ENCODE measurements around the gene EVPL. TPM values are rescaled to one million over a fixed set of nuclear protein-coding genes. Genes with fewer than 3 reads are reported as not detected.

EVPL gene
- total and polyA plus RNA-seq, 2 of the 13 experiments (the other 11 are each of a cell fraction or from before 2014, with no cell fraction given), result 2.1 to 8.2 TPM

DNA sequence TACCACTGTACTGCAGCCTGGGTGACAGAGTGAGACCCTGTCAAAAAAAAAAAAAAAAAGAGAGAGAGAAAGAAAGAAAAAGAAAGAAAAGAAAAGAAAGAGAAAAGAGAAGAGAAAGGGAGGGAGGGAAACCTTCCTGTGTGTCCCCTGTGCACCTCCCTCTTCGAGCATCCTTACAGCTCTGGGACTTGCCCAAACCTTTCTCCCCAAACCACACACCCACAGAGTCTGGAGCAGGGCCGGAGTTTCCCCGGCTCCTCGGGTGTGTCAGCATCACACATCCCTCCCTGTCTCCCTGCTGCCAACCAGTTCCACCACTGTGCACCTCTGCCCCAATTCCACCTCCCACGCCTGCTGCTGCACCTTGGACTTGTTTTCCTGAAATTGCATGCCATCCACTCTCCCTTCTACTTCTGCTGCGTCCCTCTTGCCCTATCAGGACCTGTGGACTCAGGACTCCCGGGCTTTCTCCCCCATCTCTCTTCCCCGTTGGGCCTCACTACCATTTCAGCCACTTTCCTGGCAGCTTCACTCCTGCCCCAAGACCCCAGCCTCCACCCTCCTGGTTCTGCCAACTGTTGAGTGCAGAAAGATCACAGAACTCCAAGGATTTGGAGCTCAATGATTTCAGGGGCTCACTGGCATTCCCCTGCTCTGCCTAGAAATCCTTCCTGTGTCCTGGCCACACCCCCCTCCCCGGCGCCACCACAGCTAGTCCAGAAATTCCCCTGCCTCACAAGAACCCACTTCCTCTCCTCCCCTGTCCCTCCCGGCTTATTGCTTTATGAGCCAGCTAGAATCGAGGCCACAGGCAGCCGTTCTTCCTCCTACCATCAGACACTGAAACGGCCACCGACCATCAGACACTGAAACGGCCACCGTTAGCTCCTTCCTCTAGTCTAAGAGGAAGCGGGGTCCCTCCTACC lies 30.2 kb downstream of the EVPL start (continued):
- TF ChIP-seq, protein P1, sequence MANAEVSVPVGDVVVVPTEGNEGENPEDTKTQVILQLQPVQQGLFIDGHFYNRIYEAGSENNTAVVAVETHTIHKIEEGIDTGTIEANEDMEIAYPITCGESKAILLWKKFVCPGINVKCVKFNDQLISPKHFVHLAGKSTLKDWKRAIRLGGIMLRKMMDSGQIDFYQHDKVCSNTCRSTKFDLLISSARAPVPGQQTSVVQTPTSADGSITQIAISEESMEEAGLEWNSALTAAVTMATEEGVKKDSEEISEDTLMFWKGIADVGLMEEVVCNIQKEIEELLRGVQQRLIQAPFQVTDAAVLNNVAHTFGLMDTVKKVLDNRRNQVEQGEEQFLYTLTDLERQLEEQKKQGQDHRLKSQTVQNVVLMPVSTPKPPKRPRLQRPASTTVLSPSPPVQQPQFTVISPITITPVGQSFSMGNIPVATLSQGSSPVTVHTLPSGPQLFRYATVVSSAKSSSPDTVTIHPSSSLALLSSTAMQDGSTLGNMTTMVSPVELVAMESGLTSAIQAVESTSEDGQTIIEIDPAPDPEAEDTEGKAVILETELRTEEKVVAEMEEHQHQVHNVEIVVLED (CRISPR knock-in tag; IDR thresholded peaks at IDR 0.05; ENCODE audit: borderline replicate concordance), result no peak; the same call in 1 of the 2 replicates
- TF ChIP-seq MZF1 (CRISPR knock-in tag; IDR thresholded peaks at IDR 0.05; ENCODE audit: borderline replicate concordance), result peak; percentile 58; the same call in 1 of the 2 replicates
- peak; percentile 36; the same call in 1 of the 2 replicates for TF ChIP-seq ZNF33B (CRISPR knock-in tag; IDR thresholded peaks at IDR 0.05)
- TF ChIP-seq RFXANK (CRISPR knock-in tag; IDR thresholded peaks at IDR 0.05), result no peak
- 0 out of 2 replicates have a peak, but pooled peaks have one; percentile 44 for TF ChIP-seq PAX8 (CRISPR knock-in tag; IDR thresholded peaks at IDR 0.05; ENCODE audit: borderline replicate concordance)
- no peak; the same call in 1 of the 2 replicates for TF ChIP-seq MXD4 (CRISPR knock-in tag; IDR thresholded peaks at IDR 0.05)
- TF ChIP-seq, protein P2, sequence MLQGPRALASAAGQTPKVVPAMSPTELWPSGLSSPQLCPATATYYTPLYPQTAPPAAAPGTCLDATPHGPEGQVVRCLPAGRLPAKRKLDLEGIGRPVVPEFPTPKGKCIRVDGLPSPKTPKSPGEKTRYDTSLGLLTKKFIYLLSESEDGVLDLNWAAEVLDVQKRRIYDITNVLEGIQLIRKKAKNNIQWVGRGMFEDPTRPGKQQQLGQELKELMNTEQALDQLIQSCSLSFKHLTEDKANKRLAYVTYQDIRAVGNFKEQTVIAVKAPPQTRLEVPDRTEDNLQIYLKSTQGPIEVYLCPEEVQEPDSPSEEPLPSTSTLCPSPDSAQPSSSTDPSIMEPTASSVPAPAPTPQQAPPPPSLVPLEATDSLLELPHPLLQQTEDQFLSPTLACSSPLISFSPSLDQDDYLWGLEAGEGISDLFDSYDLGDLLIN (CRISPR knock-in tag; IDR thresholded peaks at IDR 0.05; ENCODE audit: borderline replicate concordance), result 0 out of 2 replicates have a peak, but pooled peaks have one; percentile 59
- peak; percentile 16; the same call in 1 of the 2 replicates for TF ChIP-seq NRL (CRISPR knock-in tag; IDR thresholded peaks at IDR 0.05; ENCODE audit: borderline replicate concordance)
- TF ChIP-seq PHF20 (CRISPR knock-in tag; IDR thresholded peaks at IDR 0.05), result no peak
- TF ChIP-seq NPAS2 (CRISPR knock-in tag; IDR thresholded peaks at IDR 0.05; ENCODE audit: borderline replicate concordance), result no peak
- TF ChIP-seq, protein P3, sequence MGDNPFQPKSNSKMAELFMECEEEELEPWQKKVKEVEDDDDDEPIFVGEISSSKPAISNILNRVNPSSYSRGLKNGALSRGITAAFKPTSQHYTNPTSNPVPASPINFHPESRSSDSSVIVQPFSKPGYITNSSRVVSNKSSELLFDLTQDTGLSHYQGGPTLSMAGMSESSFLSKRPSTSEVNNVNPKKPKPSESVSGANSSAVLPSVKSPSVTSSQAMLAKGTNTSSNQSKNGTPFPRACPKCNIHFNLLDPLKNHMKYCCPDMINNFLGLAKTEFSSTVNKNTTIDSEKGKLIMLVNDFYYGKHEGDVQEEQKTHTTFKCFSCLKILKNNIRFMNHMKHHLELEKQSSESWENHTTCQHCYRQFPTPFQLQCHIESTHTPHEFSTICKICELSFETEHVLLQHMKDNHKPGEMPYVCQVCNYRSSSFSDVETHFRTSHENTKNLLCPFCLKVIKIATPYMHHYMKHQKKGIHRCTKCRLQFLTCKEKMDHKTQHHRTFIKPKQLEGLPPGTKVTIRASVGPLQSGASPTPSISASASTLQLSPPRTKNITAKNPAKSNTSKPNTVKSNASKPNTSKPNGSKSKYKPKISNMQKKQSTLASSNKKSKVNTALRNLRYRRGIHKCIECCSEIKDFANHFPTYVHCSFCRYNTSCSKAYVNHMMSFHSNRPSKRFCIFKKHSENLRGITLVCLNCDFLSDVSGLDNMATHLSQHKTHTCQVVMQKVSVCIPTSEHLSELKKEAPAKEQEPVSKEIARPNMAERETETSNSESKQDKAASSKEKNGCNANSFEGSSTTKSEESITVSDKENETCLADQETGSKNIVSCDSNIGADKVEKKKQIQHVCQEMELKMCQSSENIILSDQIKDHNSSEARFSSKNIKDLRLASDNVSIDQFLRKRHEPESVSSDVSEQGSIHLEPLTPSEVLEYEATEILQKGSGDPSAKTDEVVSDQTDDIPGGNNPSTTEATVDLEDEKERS (CRISPR knock-in tag; IDR thresholded peaks at IDR 0.05), result 0 out of 2 replicates have a peak, but pooled peaks have one; percentile 54
- no peak for TF ChIP-seq CC2D1A (CRISPR knock-in tag; IDR thresholded peaks at IDR 0.05)
- TF ChIP-seq GPN1 (CRISPR knock-in tag; IDR thresholded peaks at IDR 0.05; ENCODE audit: borderline replicate concordance), result no peak
- TF ChIP-seq CAMTA2 (CRISPR knock-in tag; IDR thresholded peaks at IDR 0.05; ENCODE audit: borderline replicate concordance), result no peak
- 0 out of 2 replicates have a peak, but pooled peaks have one; percentile 42 for TF ChIP-seq ZNF713 (CRISPR knock-in tag; IDR thresholded peaks at IDR 0.05)
- TF ChIP-seq, protein P4, sequence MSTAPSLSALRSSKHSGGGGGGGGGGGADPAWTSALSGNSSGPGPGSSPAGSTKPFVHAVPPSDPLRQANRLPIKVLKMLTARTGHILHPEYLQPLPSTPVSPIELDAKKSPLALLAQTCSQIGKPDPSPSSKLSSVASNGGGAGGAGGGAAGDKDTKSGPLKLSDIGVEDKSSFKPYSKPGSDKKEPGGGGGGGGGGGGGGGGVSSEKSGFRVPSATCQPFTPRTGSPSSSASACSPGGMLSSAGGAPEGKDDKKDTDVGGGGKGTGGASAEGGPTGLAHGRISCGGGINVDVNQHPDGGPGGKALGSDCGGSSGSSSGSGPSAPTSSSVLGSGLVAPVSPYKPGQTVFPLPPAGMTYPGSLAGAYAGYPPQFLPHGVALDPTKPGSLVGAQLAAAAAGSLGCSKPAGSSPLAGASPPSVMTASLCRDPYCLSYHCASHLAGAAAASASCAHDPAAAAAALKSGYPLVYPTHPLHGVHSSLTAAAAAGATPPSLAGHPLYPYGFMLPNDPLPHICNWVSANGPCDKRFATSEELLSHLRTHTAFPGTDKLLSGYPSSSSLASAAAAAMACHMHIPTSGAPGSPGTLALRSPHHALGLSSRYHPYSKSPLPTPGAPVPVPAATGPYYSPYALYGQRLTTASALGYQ (CRISPR knock-in tag; IDR thresholded peaks at IDR 0.05), result peak; percentile 64; the same call in 1 of the 2 replicates
- peak; percentile 69; the same call in 1 of the 2 replicates for TF ChIP-seq HMG20A (CRISPR knock-in tag; IDR thresholded peaks at IDR 0.05; ENCODE audit: borderline replicate concordance)
- TF ChIP-seq ZNF749 (CRISPR knock-in tag; IDR thresholded peaks at IDR 0.05; ENCODE audit: borderline replicate concordance), result no peak

Data from HepG2 (cell line).